Measurements from ENCODE around the gene NR1D1. TPM values are rescaled to one million over a fixed set of nuclear protein-coding genes. Genes with fewer than 3 reads are reported as not detected.

The NR1D1 gene
- total RNA-seq, 1 donor from 2014 or later, result 14.6 TPM

DNA sequence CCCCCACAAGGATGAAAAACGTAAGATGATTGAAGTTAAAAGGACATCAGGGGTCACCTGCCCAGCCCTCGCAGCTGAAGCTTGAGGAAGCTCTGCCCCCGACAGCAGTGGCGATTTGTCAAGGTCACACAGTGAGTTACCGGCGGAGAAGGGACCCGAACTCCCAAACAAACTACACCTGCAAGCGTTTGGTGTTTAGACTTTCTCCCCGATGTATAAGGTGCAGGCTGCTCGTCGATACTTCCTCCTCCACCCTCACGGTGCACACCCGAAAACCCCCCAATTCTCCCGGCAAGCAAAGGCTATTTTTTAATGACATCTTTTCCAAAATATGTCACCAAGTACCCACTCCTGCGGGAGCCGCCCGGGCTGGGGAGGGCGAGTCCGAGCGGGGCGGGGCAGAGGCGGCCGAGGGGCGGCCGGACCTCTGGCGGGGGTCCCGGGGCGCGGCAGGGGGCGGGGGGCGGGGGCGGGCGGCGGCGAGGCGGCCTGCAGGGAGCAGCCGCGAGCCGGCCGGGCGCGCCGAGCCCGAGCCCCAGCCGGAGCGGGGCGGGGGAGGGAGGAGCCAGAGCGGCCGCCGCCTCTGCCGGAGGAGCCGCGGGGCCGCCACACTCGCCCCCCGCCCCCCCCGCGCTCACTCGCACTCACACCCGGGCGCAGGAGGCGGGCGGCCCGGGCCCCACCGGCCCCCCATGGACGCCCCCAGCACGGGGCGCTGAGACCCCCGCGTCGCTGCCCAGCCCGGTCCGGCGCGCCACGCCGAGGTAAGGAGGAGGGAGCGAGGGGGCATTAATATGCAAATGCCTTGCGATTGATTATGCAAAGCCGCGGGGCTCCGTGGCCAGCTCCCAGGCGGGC lies 37.8 kb downstream of the NR1D1 start, which contains the start of gene THRA:
Gene THRA (plus strand): TSS at position 637 of the 858 bp plus-strand sequence. CDS start 11,524 bp downstream, outside the sequence.
- ATAC-seq, result peak; percentile 62

DNA sequence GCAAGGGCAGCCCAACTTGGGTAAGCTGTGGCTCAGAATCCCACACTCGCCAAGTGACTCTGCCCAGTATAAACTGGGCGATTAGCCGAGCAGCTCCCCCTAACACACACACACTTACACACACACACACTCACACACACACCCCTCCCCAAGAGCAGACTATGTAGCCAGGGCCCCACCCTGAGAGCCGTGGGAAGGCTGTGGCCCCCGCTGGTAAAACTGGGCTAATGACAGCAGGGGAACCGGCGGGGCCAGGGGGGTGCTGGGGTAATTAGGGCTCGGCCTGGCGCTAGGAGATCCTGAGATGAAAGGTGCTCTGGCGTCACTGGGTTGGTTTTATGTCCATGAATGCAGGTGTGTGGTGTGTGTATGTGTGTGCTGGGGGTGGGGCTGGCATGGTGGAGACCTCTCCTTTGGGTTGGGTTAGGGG lies 38.8 kb downstream of the NR1D1 start:
- ATAC-seq, result no peak

DNA sequence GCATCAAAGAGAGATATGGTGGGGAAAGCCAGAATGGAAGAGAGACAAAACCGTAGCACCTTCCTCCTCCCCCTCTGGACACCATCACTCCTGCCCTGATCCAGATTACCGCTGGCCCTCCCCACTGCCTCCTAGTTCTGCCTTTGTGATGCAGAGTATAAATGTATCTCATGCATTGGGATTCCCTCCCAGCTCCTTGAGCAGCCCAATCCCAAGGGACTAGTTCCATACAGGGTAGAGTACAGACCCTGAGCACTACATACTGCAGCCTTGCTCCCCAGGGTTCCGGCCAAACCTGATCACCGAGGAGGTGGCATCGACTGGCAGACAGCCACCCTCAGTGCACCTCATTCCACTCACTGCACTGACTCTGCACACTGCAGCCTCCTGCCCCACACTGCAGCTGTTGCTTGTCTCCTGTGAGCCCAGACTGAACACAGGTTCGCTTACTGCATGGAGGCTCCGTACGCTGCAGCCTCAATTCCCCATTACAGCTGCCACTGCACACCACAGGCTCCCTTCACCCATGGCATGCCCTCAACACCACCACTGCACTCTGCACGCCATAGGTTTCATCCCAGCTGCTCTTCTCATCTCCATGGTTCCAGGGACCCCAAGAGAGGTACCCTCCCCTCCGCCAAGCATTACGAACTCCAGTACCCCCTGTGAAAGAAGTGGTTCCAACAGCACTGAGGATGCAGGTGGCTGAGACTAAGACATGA lies 39.3 kb downstream of the NR1D1 start:
- peak; percentile 1 for ATAC-seq

- no peak for ATAC-seq
Observed at GRCh38 chr17:40059729-40060475, 40.5 kb downstream of the NR1D1 start.

DNA sequence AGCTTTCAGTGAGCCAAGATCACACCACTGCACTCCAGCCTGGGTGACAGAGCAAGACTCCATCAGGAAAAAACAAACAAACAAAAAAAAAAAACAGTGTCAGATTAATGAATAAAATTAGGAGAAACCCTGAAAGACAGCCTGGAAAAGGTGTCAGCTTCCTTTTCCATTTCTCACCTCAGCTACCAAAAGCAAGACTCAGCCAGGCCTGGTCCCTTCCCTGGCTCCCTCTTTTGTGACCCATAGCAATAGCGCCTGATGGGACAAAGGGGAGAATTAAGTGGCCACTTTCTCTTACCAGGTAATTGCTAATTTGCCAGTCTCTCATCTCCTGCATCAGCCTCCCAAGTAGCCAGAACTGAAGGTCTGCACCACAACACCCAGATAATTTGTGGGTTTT lies 41.5 kb downstream of the NR1D1 start:
- no peak for ATAC-seq

GRCh38 chr17:40058186-40058784 lies 42.1 kb downstream of the NR1D1 start:
- no peak for ATAC-seq

GRCh38 chr17:40056379-40057015 lies 43.9 kb downstream of the NR1D1 start:
- no peak for ATAC-seq

Other genes with a start within 250 kb of the NR1D1 start
- gene IKZF3, start 236.3 kb downstream of the NR1D1 start, total RNA-seq, result 1.1 TPM
- not detected for gene ZPBP2, start 232.4 kb downstream of the NR1D1 start, total RNA-seq
- gene GSDMB, start 182.0 kb downstream of the NR1D1 start, total RNA-seq, result 1.6 TPM
- gene ORMDL3, start 173.0 kb downstream of the NR1D1 start, total RNA-seq, result 18.5 TPM
- not detected for gene LRRC3C, start 172.9 kb downstream of the NR1D1 start, total RNA-seq
- 1.9 TPM for gene GSDMA, start 137.6 kb downstream of the NR1D1 start, total RNA-seq
- 80.2 TPM for gene PSMD3, start 119.8 kb downstream of the NR1D1 start, total RNA-seq
- 0.64 TPM for gene CSF3, start 85.1 kb downstream of the NR1D1 start, total RNA-seq
- gene MED24, start 46.2 kb downstream of the NR1D1 start, total RNA-seq, result 55.9 TPM
- 9.4 TPM for gene THRA, start 37.6 kb downstream of the NR1D1 start, total RNA-seq
- gene MSL1, start 21.4 kb upstream of the NR1D1 start, total RNA-seq, result 36.1 TPM
- 38.5 TPM for gene CASC3, start 39.9 kb upstream of the NR1D1 start, total RNA-seq
- gene RAPGEFL1, start 76.9 kb upstream of the NR1D1 start, total RNA-seq, result 112 TPM
- 27.2 TPM for gene WIPF2, start 118.7 kb upstream of the NR1D1 start, total RNA-seq
- gene CDC6, start 187.3 kb upstream of the NR1D1 start, total RNA-seq, result 12.8 TPM
- 8.2 TPM for gene RARA, start 208.6 kb upstream of the NR1D1 start, total RNA-seq